ENCODE results near the gene TENT4B.

Gene TENT4B

GRCh38 chr16:50139580-50139979 lies 13.5 kb upstream of the TENT4B start:
- no peak for DNase-seq (ENCODE audit: low read depth in 1 of 2, low spot score in 1 of 2)
- no peak for TF ChIP-seq JUND (IDR thresholded peaks at IDR 0.05; ENCODE audit: low read depth)
- in situ Hi-C loops (cut with HindIII; ENCODE audit: low pct_unique_long_range_greater_than_20kb, low sequenced_read_pairs), result no loop called here

GRCh38 chr16:50144211-50144610 lies 8.9 kb upstream of the TENT4B start:
- no peak for TF ChIP-seq JUND (IDR thresholded peaks at IDR 0.05; ENCODE audit: low read depth)
- in situ Hi-C loops (cut with HindIII; ENCODE audit: low pct_unique_long_range_greater_than_20kb, low sequenced_read_pairs), result no loop called here

GRCh38 chr16:50146479-50147435 lies 6.3 kb upstream of the TENT4B start:
- in situ Hi-C loops (cut with HindIII; ENCODE audit: low pct_unique_long_range_greater_than_20kb, low sequenced_read_pairs), result no loop called here
- DNase-seq (ENCODE audit: low read depth in 1 of 2, low spot score in 1 of 2), result no peak

More at GRCh38 chr16:50144211-50144610, 8.9 kb upstream of the TENT4B start:
- DNase-seq (ENCODE audit: low read depth in 1 of 2, low spot score in 1 of 2), result no peak

GRCh38 chr16:50151322-50151721 lies 1.8 kb upstream of the TENT4B start:
- no peak for TF ChIP-seq JUND (IDR thresholded peaks at IDR 0.05; ENCODE audit: low read depth)
- in situ Hi-C loops (cut with HindIII; ENCODE audit: low pct_unique_long_range_greater_than_20kb, low sequenced_read_pairs), result no loop called here
- DNase-seq (ENCODE audit: low read depth in 1 of 2, low spot score in 1 of 2), result no peak

More at GRCh38 chr16:50146479-50147435, 6.3 kb upstream of the TENT4B start:
- TF ChIP-seq JUND (IDR thresholded peaks at IDR 0.05; ENCODE audit: low read depth), result no peak

- DNase-seq (ENCODE audit: low read depth in 1 of 2, low spot score in 1 of 2), result no peak
- in situ Hi-C loops (cut with HindIII; ENCODE audit: low pct_unique_long_range_greater_than_20kb, low sequenced_read_pairs), result no loop called here
- no peak for TF ChIP-seq JUND (IDR thresholded peaks at IDR 0.05; ENCODE audit: low read depth)
Measured at GRCh38 chr16:50151756-50152155, 1.4 kb upstream of the TENT4B start.

DNA sequence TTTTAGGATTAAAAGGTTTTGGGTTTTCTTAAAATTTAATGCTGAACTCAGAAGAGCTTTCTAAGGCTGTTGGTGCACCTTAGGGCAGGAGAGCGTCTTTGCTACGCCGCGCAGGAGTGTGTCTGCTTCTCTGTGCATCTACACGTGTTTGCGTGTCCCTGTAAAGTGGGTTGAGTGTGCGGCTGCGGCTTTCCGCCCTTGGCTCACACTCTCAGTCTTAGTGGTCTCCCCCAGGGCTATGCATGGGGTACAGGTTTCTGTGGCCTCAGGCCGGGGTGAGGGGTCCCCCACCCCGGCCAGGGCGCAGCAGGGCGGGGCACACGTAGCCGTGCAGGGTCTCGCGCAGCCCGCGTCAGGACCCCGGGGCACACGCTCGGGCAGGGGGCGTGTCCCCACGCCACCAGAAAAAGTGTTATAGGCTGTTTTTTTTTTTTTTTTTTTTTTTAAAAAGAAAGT lies 727 bp upstream of the TENT4B start:
- in situ Hi-C loops (cut with HindIII; ENCODE audit: low pct_unique_long_range_greater_than_20kb, low sequenced_read_pairs), result no loop called here
- TF ChIP-seq JUND (IDR thresholded peaks at IDR 0.05; ENCODE audit: low read depth), result no peak
- DNase-seq (ENCODE audit: low read depth in 1 of 2, low spot score in 1 of 2), result peak; percentile 37 to 50

DNA sequence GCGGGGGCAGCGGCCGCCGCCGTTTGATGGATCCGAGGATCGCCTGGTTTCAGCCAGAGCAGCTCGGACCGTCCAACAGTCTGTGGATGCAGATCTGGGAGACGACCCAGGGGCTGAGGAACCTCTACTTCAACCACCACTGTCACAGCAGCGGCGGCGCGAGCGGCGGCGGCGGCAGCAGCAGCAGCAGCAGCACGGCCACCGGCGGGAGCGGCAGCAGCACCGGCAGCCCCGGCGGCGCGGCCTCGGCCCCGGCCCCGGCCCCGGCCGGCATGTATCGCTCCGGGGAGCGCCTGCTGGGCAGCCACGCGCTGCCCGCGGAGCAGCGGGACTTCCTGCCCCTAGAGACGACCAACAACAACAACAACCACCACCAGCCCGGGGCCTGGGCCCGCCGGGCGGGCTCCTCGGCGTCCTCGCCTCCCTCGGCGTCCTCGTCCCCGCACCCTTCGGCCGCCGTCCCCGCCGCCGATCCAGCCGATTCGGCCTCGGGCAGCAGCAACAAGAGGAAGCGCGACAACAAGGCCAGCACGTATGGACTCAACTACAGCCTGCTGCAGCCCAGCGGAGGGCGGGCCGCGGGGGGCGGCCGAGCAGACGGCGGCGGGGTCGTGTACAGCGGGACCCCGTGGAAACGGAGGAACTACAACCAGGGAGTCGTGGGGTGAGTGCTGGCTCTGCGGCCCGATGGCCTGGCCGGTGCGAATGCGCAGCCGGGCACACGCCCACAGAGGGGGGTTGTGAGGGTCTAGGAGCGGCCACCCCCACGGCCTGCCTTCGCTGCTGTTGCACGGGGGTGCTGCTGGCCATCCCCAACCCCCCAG lies 702 bp downstream of the TENT4B start:
- no peak for TF ChIP-seq JUND (IDR thresholded peaks at IDR 0.05; ENCODE audit: low read depth)
- DNase-seq (ENCODE audit: low read depth in 1 of 2, low spot score in 1 of 2), result peak; percentile 13 to 14
- in situ Hi-C loops (cut with HindIII; ENCODE audit: low pct_unique_long_range_greater_than_20kb, low sequenced_read_pairs), result no loop called here

- in situ Hi-C loops (cut with HindIII; ENCODE audit: low pct_unique_long_range_greater_than_20kb, low sequenced_read_pairs), result no loop called here
- DNase-seq (ENCODE audit: low read depth in 1 of 2, low spot score in 1 of 2), result no peak
- TF ChIP-seq JUND (IDR thresholded peaks at IDR 0.05; ENCODE audit: low read depth), result no peak
Measured at GRCh38 chr16:50154420-50154950, 1.4 kb downstream of the TENT4B start.

DNA sequence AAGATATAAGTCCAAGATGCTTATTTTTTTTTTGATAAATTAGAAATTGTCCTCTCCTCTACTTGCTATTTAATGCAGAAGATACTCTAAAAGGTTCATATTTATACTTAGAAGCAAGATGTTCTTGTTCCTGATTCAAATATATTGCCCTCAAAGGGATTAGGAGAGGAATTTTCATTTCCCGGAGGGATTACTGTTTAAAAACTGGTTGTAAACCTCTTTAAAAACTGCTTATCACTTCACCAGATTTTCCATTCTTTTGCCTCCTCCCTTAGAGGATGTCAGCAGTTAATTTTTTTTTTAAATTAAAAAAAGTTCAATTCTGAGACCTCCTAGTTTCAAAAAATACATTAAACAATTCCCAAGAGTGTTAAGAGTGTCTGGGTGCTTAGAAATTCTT lies 2.8 kb downstream of the TENT4B start:
- no peak for TF ChIP-seq JUND (IDR thresholded peaks at IDR 0.05; ENCODE audit: low read depth)
- in situ Hi-C loops (cut with HindIII; ENCODE audit: low pct_unique_long_range_greater_than_20kb, low sequenced_read_pairs), result no loop called here
- no peak for DNase-seq (ENCODE audit: low read depth in 1 of 2, low spot score in 1 of 2)

DNA sequence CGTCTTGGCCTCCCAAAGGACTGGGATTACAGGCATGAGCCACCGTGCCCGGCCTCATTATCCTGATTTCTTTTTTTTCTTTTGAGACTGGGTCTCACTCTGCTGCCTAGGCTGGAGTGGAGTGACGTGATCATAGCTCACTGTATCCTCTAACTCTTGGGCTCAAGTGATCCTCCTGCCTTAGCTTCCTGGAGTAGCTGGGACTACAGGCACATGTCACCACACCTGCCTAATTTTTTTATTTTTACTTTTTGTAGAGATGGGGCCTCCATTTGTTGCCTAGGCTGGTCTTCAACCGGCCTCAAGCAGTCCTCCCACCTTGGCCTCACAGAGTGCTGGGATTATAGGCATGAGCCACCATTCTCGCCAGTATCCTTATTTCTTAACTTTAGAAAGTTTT lies 3.5 kb downstream of the TENT4B start:
- no peak for DNase-seq (ENCODE audit: low read depth in 1 of 2, low spot score in 1 of 2)
- TF ChIP-seq JUND (IDR thresholded peaks at IDR 0.05; ENCODE audit: low read depth), result no peak
- in situ Hi-C loops (cut with HindIII; ENCODE audit: low pct_unique_long_range_greater_than_20kb, low sequenced_read_pairs), result no loop called here

- in situ Hi-C loops (cut with HindIII; ENCODE audit: low pct_unique_long_range_greater_than_20kb, low sequenced_read_pairs), result no loop called here
- no peak for TF ChIP-seq JUND (IDR thresholded peaks at IDR 0.05; ENCODE audit: low read depth)
- DNase-seq (ENCODE audit: low read depth in 1 of 2, low spot score in 1 of 2), result no peak
Measured at GRCh38 chr16:50160495-50161164, 7.5 kb downstream of the TENT4B start.

DNA sequence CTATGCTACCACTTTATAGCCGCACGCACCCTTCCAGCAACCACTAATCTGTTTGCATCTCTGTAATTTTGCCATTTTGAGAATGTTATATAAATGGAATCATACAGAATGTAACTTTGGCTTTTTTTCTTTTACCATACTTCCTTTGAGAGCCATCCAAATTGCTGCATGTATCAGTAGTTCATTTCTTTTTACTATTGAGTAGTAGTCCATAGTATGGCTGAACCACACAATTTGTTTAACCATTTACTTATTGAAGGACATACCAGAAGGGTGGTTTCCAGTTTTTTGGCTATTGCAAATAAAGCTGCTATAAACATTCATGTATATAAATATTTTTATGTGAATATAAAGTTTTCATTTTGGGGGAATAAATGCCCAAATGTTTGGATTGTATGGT lies 8.8 kb downstream of the TENT4B start:
- no peak for DNase-seq (ENCODE audit: low read depth in 1 of 2, low spot score in 1 of 2)
- in situ Hi-C loops (cut with HindIII; ENCODE audit: low pct_unique_long_range_greater_than_20kb, low sequenced_read_pairs), result no loop called here

More for the DNA sequence above, 8.8 kb downstream of the TENT4B start:
- no peak for TF ChIP-seq JUND (IDR thresholded peaks at IDR 0.05; ENCODE audit: low read depth)
